Keratinocyte (primary cell): Measurements from ENCODE around the gene PRXL2A. TPM values are rescaled to one million over a fixed set of nuclear protein-coding genes. Genes with fewer than 3 reads are reported as not detected.

ENCODE experiments used
- DNase-seq: peaks from one replicate; pipeline ENCODE4 v3.0.0-alpha.2; 2011; ENCODE audit warnings: low read depth, missing footprints, low spot score
- FAIRE-seq: peaks from 2 replicates; lab custom pipeline; 2011; peaks lifted over from hg19 to GRCh38; lab: Jason Lieb, UNC
- H2AFZ ChIP-seq: 2 replicates; pipeline ENCODE4 v1.6.0; 2012; ENCODE audit warnings: low read length, control low read depth, inconsistent platforms; ENCODE audit not compliant: control insufficient read depth
- H3K27ac ChIP-seq: 2 replicates; pipeline ENCODE4 v1.5.1; 2011; ENCODE audit warnings: low read length; ENCODE audit not compliant: control insufficient read depth, insufficient read depth
- H3K27me3 ChIP-seq: 3 replicates; pipeline ENCODE4 v1.6.0; 2011; ENCODE audit warnings: low read length; ENCODE audit not compliant: control insufficient read depth, insufficient read depth; ENCODE audit errors: extremely low read depth
- H3K36me3 ChIP-seq, 2 experiments: 2 replicates in 1 of 2; 3 replicates in 1 of 2; pipeline ENCODE4 v1.5.1; 2011; ENCODE audit warnings: low read length in 2 of 2, mild to moderate bottlenecking in 1 of 2; ENCODE audit not compliant: control insufficient read depth in 2 of 2, insufficient read depth in 2 of 2; ENCODE audit errors: extremely low read depth in 1 of 2
- H3K4me1 ChIP-seq: 3 replicates; pipeline ENCODE4 v1.5.1; 2011; ENCODE audit warnings: low read length; ENCODE audit not compliant: control insufficient read depth, insufficient read depth; ENCODE audit errors: extremely low read depth
- H3K4me2 ChIP-seq: 3 replicates; pipeline ENCODE4 v1.6.0; 2011; ENCODE audit warnings: low read depth, low read length; ENCODE audit not compliant: control insufficient read depth, insufficient read depth; ENCODE audit errors: extremely low read depth
- H3K4me3 ChIP-seq, 3 experiments: fragments of 200-600 bp in 1 of 3; sonication (generic) in 1 of 3; 2 replicates in 2 of 3; 3 replicates in 1 of 3; pipeline ENCODE4 v1.5.1; 2011 to 2016; ENCODE audit warnings: low read length in 3 of 3, mild to moderate bottlenecking in 3 of 3, control low read depth in 2 of 3, inconsistent platforms in 1 of 3, low read depth in 1 of 3, mixed read lengths in 1 of 3, mixed run types in 1 of 3, moderate library complexity in 1 of 3; ENCODE audit not compliant: control insufficient read depth in 2 of 3, insufficient read depth in 2 of 3; ENCODE audit errors: extremely low read depth in 1 of 3
- H3K79me2 ChIP-seq: 2 replicates; pipeline ENCODE4 v1.6.0; 2012; ENCODE audit warnings: low read length; ENCODE audit not compliant: control insufficient read depth, insufficient read depth
- H3K9ac ChIP-seq: 3 replicates; pipeline ENCODE4 v1.6.0; 2011; ENCODE audit warnings: low read length; ENCODE audit not compliant: control insufficient read depth, insufficient read depth; ENCODE audit errors: extremely low read depth
- H3K9me1 ChIP-seq: 3 replicates; pipeline ENCODE4 v1.6.0; 2011; ENCODE audit warnings: low read length; ENCODE audit not compliant: control insufficient read depth, insufficient read depth; ENCODE audit errors: extremely low read depth
- H3K9me3 ChIP-seq: 2 replicates; pipeline ENCODE4 v1.5.1; 2012; ENCODE audit warnings: low read depth, low read length; ENCODE audit not compliant: control insufficient read depth
- H4K20me1 ChIP-seq: 3 replicates; pipeline ENCODE4 v1.6.0; 2011; ENCODE audit warnings: low read length; ENCODE audit not compliant: control insufficient read depth, insufficient read depth; ENCODE audit errors: extremely low read depth
- EZH2 ChIP-seq: IDR thresholded peaks from one replicate; pipeline ENCODE4 v1.6.1; 2012; ENCODE audit warnings: inconsistent platforms, mild to moderate bottlenecking, low read length, moderate library complexity
- dilution Hi-C: fragments of 300-500 bp; cut with MboI; formaldehyde crosslinking; loops from one replicate; pipeline ENCODE4 v1.7.0; 2020; ENCODE audit warnings: low sequenced_read_pairs; ENCODE audit not compliant: extremely low pct_ligation_motif_present
- polyA plus RNA-seq, 5 experiments: library from polyadenylated mRNA; depleted of rRNA in 3 of 5; stranded (reverse) in 3 of 5; stranded (forward) in 1 of 5; unstranded in 1 of 5; fragments of >200 nt; gene quantifications; 1 replicate in 1 of 5; 2 replicates in 3 of 5; 3 replicates in 1 of 5; pipeline versions ENCODE4 v1.2.1 to v1.2.3, GENCODE V29; 2011 to 2012; ENCODE audit warnings: missing spikeins in 2 of 5, low read depth in 1 of 5, low replicate concordance in 1 of 5
- TF ChIP-seq, protein P1 (sequence below), 3 experiments: IDR thresholded peaks in 1 of 3; conservative IDR thresholded peaks in 1 of 3; optimal IDR thresholded peaks in 1 of 3; 2 replicates in 2 of 3; 3 replicates in 1 of 3; pipeline versions ENCODE3 to v1.5.1; 2011; ENCODE audit warnings: low read length in 3 of 3, mild to moderate bottlenecking in 3 of 3, moderate library complexity in 2 of 3, control low read depth in 1 of 3, inconsistent platforms in 1 of 3; ENCODE audit not compliant: insufficient read depth in 2 of 3; ENCODE audit errors: extremely low read depth in 1 of 3

Gene PRXL2A
- polyA plus RNA-seq, 1 donor (not counting 4 experiments of a cell fraction or from before 2014, with no cell fraction given) = 71.6 TPM

- peak overlapping the region; percentile 76 for H3K4me2 ChIP-seq
- no peaks in the 10 kb centered on the region for H3K9me3 ChIP-seq
- peak overlapping the region in 1 of 3 experiments; percentile 5 for H3K4me3 ChIP-seq
- H4K20me1 ChIP-seq = peaks cover 4% of the 10 kb centered on the region
- H3K36me3 ChIP-seq = peaks cover 20 to 31% of the 10 kb centered on the region in 2 experiments
- DNase-seq (no peak), FAIRE-seq (no peak)
- peak overlapping the region; percentile 98 for H3K27ac ChIP-seq
- dilution Hi-C loops = no loop called here
- H2AFZ ChIP-seq = no peak overlapping the region
- TF ChIP-seq EZH2 = no peak
- TF ChIP-seq, protein P1, sequence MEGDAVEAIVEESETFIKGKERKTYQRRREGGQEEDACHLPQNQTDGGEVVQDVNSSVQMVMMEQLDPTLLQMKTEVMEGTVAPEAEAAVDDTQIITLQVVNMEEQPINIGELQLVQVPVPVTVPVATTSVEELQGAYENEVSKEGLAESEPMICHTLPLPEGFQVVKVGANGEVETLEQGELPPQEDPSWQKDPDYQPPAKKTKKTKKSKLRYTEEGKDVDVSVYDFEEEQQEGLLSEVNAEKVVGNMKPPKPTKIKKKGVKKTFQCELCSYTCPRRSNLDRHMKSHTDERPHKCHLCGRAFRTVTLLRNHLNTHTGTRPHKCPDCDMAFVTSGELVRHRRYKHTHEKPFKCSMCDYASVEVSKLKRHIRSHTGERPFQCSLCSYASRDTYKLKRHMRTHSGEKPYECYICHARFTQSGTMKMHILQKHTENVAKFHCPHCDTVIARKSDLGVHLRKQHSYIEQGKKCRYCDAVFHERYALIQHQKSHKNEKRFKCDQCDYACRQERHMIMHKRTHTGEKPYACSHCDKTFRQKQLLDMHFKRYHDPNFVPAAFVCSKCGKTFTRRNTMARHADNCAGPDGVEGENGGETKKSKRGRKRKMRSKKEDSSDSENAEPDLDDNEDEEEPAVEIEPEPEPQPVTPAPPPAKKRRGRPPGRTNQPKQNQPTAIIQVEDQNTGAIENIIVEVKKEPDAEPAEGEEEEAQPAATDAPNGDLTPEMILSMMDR (optimal IDR thresholded peaks at IDR 0.05 in 1 of 3, IDR thresholded peaks at IDR 0.05 in 1 of 3, conservative IDR thresholded peaks at IDR 0.05 in 1 of 3; ENCODE audit: extremely low read depth in 1 of 3, insufficient read depth in 2 of 3, low read length in 3 of 3) = no peak
- peaks cover 71% of the 10 kb centered on the region for H3K79me2 ChIP-seq
- H3K9ac ChIP-seq = peak overlapping the region; percentile 75
- peaks cover 96% of the 10 kb centered on the region for H3K4me1 ChIP-seq
- H3K27me3 ChIP-seq = no peaks in the 10 kb centered on the region
- no peaks in the 10 kb centered on the region for H3K9me1 ChIP-seq
These were observed 61.9 kb downstream of the PRXL2A start for GRCh38 chr10:80470266-80470665.

DNA sequence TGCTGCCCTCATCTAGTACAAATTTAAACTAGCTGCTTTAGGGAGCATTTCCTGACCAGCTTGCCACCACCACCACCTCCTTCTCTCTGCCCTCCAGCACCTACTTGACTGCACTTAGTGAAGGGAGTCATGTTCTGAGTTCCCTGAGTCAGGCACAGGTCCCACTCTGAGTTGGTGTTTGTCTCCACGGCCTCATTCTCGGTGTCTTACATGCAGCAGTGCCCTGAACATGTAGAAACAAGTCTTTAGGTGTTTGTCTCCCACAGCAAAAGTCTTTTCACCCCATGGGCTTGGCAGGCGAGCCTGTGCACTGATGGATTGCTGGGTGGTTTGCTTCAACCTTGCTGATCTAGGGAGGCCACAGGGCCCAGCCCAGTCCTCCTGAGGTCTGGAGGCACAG, 62.6 kb downstream of the PRXL2A start:
- Histone ChIP-seq H3K9me3 (no peaks in the 10 kb centered on the region), H3K36me3 (peaks cover 20 to 29% of the 10 kb centered on the region in 2 experiments), H3K9me1 (no peaks in the 10 kb centered on the region), H4K20me1 (no peaks in the 10 kb centered on the region), H3K9ac (peak overlapping the region; percentile 75), H3K27ac (peak overlapping the region; percentile 98), H3K4me1 (peaks cover 89% of the 10 kb centered on the region), H3K27me3 (no peaks in the 10 kb centered on the region), H3K4me2 (peak overlapping the region; percentile 76), H2AFZ (no peak overlapping the region), H3K4me3 (peak overlapping the region in 1 of 3 experiments; percentile 26), H3K79me2 (peaks cover 71% of the 10 kb centered on the region)
- TF ChIP-seq, protein P1 (optimal IDR thresholded peaks at IDR 0.05 in 1 of 3, IDR thresholded peaks at IDR 0.05 in 1 of 3, conservative IDR thresholded peaks at IDR 0.05 in 1 of 3; ENCODE audit: extremely low read depth in 1 of 3, insufficient read depth in 2 of 3, low read length in 3 of 3) = no peak
- TF ChIP-seq EZH2 = no peak
- FAIRE-seq = peak; percentile 97
- dilution Hi-C loops = no loop called here
- peak; percentile 92 for DNase-seq
